ENCODE measurements around the gene ATG13.
"Not testable (repeated sequence)": the region's sequence is repeated elsewhere in the genome, so short reads cannot be mapped to it uniquely, and the experiment has no call there.

ATG13 gene

GRCh38 chr11:46706886-46707285 is 89.5 kb downstream of the ATG13 start:
- H3K4me1 ChIP-seq (ENCODE audit: control insufficient read depth, low read length), result peaks cover 11% of the 10 kb centered on the region
- no peak overlapping the region for H3K4me2 ChIP-seq (ENCODE audit: low read length)
- no peaks in the 10 kb centered on the region for H4K20me1 ChIP-seq (ENCODE audit: control insufficient read depth, insufficient read depth, low read depth, low read length)
- peaks cover 21% of the 10 kb centered on the region for H3K79me2 ChIP-seq (ENCODE audit: control insufficient read depth, low read length)
- H3F3A ChIP-seq (ENCODE audit: control insufficient read depth, insufficient read depth), result no peaks in the 10 kb centered on the region; the same call in 1 of the 2 replicates
- no peaks in the 10 kb centered on the region for H3K9me2 ChIP-seq (replicated peaks; ENCODE audit: control insufficient read depth, low read length)
- H3K4me3 ChIP-seq (ENCODE audit: low read length), result no peak overlapping the region
- no peak for TF ChIP-seq EZH2phosphoT487 (IDR thresholded peaks at IDR 0.05; ENCODE audit: borderline replicate concordance, low read length)
- no peak overlapping the region for H3K27ac ChIP-seq (ENCODE audit: low read depth, low read length)
- H3K9me3 ChIP-seq (ENCODE audit: control insufficient read depth, insufficient read depth, low read length), result no peaks in the 10 kb centered on the region
- H3K27me3 ChIP-seq (ENCODE audit: control insufficient read depth, low read length), result no peaks in the 10 kb centered on the region
- peaks cover 52% of the 10 kb centered on the region for H3K36me3 ChIP-seq (ENCODE audit: control insufficient read depth, low read length)

GRCh38 chr11:46709351-46709750 is 92.0 kb downstream of the ATG13 start:
- not testable (repeated sequence) for H3K4me1 ChIP-seq (ENCODE audit: control insufficient read depth, low read length); H4K20me1 ChIP-seq (ENCODE audit: control insufficient read depth, insufficient read depth, low read depth, low read length); H3F3A ChIP-seq (ENCODE audit: control insufficient read depth, insufficient read depth); H3K4me3 ChIP-seq (ENCODE audit: low read length); H3K79me2 ChIP-seq (ENCODE audit: control insufficient read depth, low read length); H3K27me3 ChIP-seq (ENCODE audit: control insufficient read depth, low read length); H3K9me3 ChIP-seq (ENCODE audit: control insufficient read depth, insufficient read depth, low read length); H3K4me2 ChIP-seq (ENCODE audit: low read length); H3K27ac ChIP-seq (ENCODE audit: low read depth, low read length); H3K9me2 ChIP-seq (replicated peaks; ENCODE audit: control insufficient read depth, low read length)
- H3K36me3 ChIP-seq (ENCODE audit: control insufficient read depth, low read length), result peaks cover 32% of the 10 kb centered on the region

GRCh38 chr11:46710821-46711269 is 93.5 kb downstream of the ATG13 start:
- Histone ChIP-seq H3K9me3 (ENCODE audit: control insufficient read depth, insufficient read depth, low read length) (no peaks in the 10 kb centered on the region), H3F3A (ENCODE audit: control insufficient read depth, insufficient read depth) (no peaks in the 10 kb centered on the region; the same call in 1 of the 2 replicates), H3K9me2 (replicated peaks; ENCODE audit: control insufficient read depth, low read length) (no peaks in the 10 kb centered on the region), H3K79me2 (ENCODE audit: control insufficient read depth, low read length) (no peaks in the 10 kb centered on the region; the same call in 1 of the 2 replicates), H3K4me2 (ENCODE audit: low read length) (no peak overlapping the region), H3K27me3 (ENCODE audit: control insufficient read depth, low read length) (no peaks in the 10 kb centered on the region), H3K27ac (ENCODE audit: low read depth, low read length) (no peak overlapping the region), H3K36me3 (ENCODE audit: control insufficient read depth, low read length) (peaks cover 18% of the 10 kb centered on the region), H4K20me1 (ENCODE audit: control insufficient read depth, insufficient read depth, low read depth, low read length) (no peaks in the 10 kb centered on the region), H3K4me1 (ENCODE audit: control insufficient read depth, low read length) (no peaks in the 10 kb centered on the region), H3K4me3 (ENCODE audit: low read length) (no peak overlapping the region)
- TF ChIP-seq CTCF (IDR thresholded peaks at IDR 0.05; ENCODE audit: low read depth, low read length, poor library complexity, severe bottlenecking) (no peak), EZH2phosphoT487 (IDR thresholded peaks at IDR 0.05; ENCODE audit: borderline replicate concordance, low read length) (no peak)

GRCh38 chr11:46711303-46711702 is 94.0 kb downstream of the ATG13 start:
- no peak overlapping the region for H3K27ac ChIP-seq (ENCODE audit: low read depth, low read length)

More at GRCh38 chr11:46711303-46711702, 94.0 kb downstream of the ATG13 start:
- no peak overlapping the region for H3K4me2 ChIP-seq (ENCODE audit: low read length)
- no peak overlapping the region for H3K4me3 ChIP-seq (ENCODE audit: low read length)
- H3K36me3 ChIP-seq (ENCODE audit: control insufficient read depth, low read length), result peaks cover 15% of the 10 kb centered on the region
- H3K9me3 ChIP-seq (ENCODE audit: control insufficient read depth, insufficient read depth, low read length), result no peaks in the 10 kb centered on the region
- TF ChIP-seq EZH2phosphoT487 (IDR thresholded peaks at IDR 0.05; ENCODE audit: borderline replicate concordance, low read length) (no peak), CTCF (IDR thresholded peaks at IDR 0.05; ENCODE audit: low read depth, low read length, poor library complexity, severe bottlenecking) (no peak)
- no peaks in the 10 kb centered on the region for H4K20me1 ChIP-seq (ENCODE audit: control insufficient read depth, insufficient read depth, low read depth, low read length)
- H3K4me1 ChIP-seq (ENCODE audit: control insufficient read depth, low read length), result no peaks in the 10 kb centered on the region
- H3K27me3 ChIP-seq (ENCODE audit: control insufficient read depth, low read length), result no peaks in the 10 kb centered on the region
- no peaks in the 10 kb centered on the region; the same call in 1 of the 2 replicates for H3F3A ChIP-seq (ENCODE audit: control insufficient read depth, insufficient read depth)
- no peaks in the 10 kb centered on the region for H3K9me2 ChIP-seq (replicated peaks; ENCODE audit: control insufficient read depth, low read length)
- no peaks in the 10 kb centered on the region; the same call in 1 of the 2 replicates for H3K79me2 ChIP-seq (ENCODE audit: control insufficient read depth, low read length)
